Neuronal stem cell (in vitro differentiated cells): ENCODE results near the gene COG5.

Source experiments
- DNase-seq: peaks from one replicate; pipeline ENCODE4 v3.0.0-alpha.2; 2013; ENCODE audit warnings: low spot score
- H2AFZ ChIP-seq: one replicate; pipeline ENCODE4 v1.6.1; 2013; ENCODE audit warnings: mild to moderate bottlenecking, low read length, inconsistent platforms
- H2AK5ac ChIP-seq: 2 replicates; pipeline ENCODE4 v1.6.1; 2013; ENCODE audit warnings: low read depth, mild to moderate bottlenecking, inconsistent platforms, low read length, moderate library complexity, mixed read lengths
- H2BK120ac ChIP-seq: 2 replicates; pipeline ENCODE4 v1.6.1; 2013; ENCODE audit warnings: low read depth, mild to moderate bottlenecking, inconsistent platforms, low read length, moderate library complexity, mixed read lengths
- H2BK12ac ChIP-seq: one replicate; pipeline ENCODE4 v1.6.1; 2013; ENCODE audit warnings: low read length, inconsistent platforms
- H2BK15ac ChIP-seq: 2 replicates; pipeline ENCODE4 v1.6.1; 2013; ENCODE audit warnings: mild to moderate bottlenecking, low read length, inconsistent platforms, mixed read lengths
- H2BK5ac ChIP-seq: one replicate; pipeline ENCODE4 v1.6.1; 2013; ENCODE audit warnings: inconsistent platforms, mild to moderate bottlenecking, low read length, moderate library complexity
- H3K14ac ChIP-seq: one replicate; pipeline ENCODE4 v1.6.1; 2013; ENCODE audit warnings: low read length, inconsistent platforms
- H3K18ac ChIP-seq: 2 replicates; pipeline ENCODE4 v1.6.1; 2013; ENCODE audit warnings: low read length, inconsistent platforms
- H3K23ac ChIP-seq: 2 replicates; pipeline ENCODE4 v1.6.1; 2013; ENCODE audit warnings: low read depth, mild to moderate bottlenecking, mixed read lengths, low read length, inconsistent platforms; ENCODE audit not compliant: poor library complexity
- H3K27ac ChIP-seq: replicated peaks from 3 replicates; pipeline ENCODE4 v1.5.1; 2013; ENCODE audit warnings: low read length, inconsistent platforms
- H3K27me3 ChIP-seq, 3 experiments: 2 replicates each; pipeline ENCODE4 v1.6.1; 2013; ENCODE audit warnings: low read length in 3 of 3, mild to moderate bottlenecking in 2 of 3, inconsistent platforms in 1 of 3, low read depth in 1 of 3, mixed read lengths in 1 of 3, moderate library complexity in 1 of 3; ENCODE audit not compliant: control insufficient read depth in 3 of 3, insufficient read depth in 3 of 3
- H3K36me3 ChIP-seq, 2 donors: replicated peaks in 1 of 2; 2 replicates each; pipeline ENCODE4 v1.6.1; 2013; ENCODE audit warnings: low read length in 2 of 2; ENCODE audit not compliant: control insufficient read depth in 2 of 2, insufficient read depth in 2 of 2
- H3K4ac ChIP-seq: 2 replicates; pipeline ENCODE4 v1.6.1; 2013; ENCODE audit warnings: inconsistent platforms, mild to moderate bottlenecking, low read length, moderate library complexity
- H3K4me1 ChIP-seq, 2 donors: 1 replicate in 1 of 2; 2 replicates in 1 of 2; pipeline ENCODE4 v1.6.1; 2013; ENCODE audit warnings: low read length in 2 of 2, low read depth in 1 of 2; ENCODE audit not compliant: control insufficient read depth in 2 of 2, insufficient read depth in 1 of 2
- H3K4me2 ChIP-seq: one replicate; pipeline ENCODE4 v1.6.1; 2013; ENCODE audit warnings: mild to moderate bottlenecking, low read length, inconsistent platforms; ENCODE audit not compliant: insufficient read depth, poor library complexity, severe bottlenecking
- H3K4me3 ChIP-seq, 2 donors: 2 replicates each; pipeline ENCODE4 v1.5.1; 2013; ENCODE audit warnings: low read length in 2 of 2, mild to moderate bottlenecking in 2 of 2, inconsistent platforms in 1 of 2, moderate library complexity in 1 of 2
- H3K79me1 ChIP-seq: one replicate; pipeline ENCODE4 v1.6.1; 2013; ENCODE audit warnings: low read depth, mild to moderate bottlenecking, inconsistent platforms, low read length, moderate library complexity
- H3K9ac ChIP-seq: one replicate; pipeline ENCODE4 v1.6.1; 2013; ENCODE audit warnings: mild to moderate bottlenecking, low read depth, low read length, inconsistent platforms; ENCODE audit not compliant: poor library complexity
- H3K9me3 ChIP-seq, 2 donors: replicated peaks in 1 of 2; 2 replicates each; pipeline versions ENCODE3 to v1.6.1; 2013; ENCODE audit warnings: low read length in 2 of 2, mild to moderate bottlenecking in 2 of 2, inconsistent platforms in 1 of 2, low read depth in 1 of 2, mixed read lengths in 1 of 2, moderate library complexity in 1 of 2; ENCODE audit not compliant: control insufficient read depth in 2 of 2, insufficient read depth in 1 of 2
- H4K8ac ChIP-seq: one replicate; pipeline ENCODE4 v1.6.1; 2013; ENCODE audit warnings: low read depth, mild to moderate bottlenecking, inconsistent platforms, low read length, moderate library complexity
- H4K91ac ChIP-seq: one replicate; pipeline ENCODE4 v1.6.1; 2013; ENCODE audit warnings: low read length, low read depth, mild to moderate bottlenecking, inconsistent platforms; ENCODE audit not compliant: poor library complexity
- WGBS, 2 donors: extraction: QIAGEN DNeasy Blood & Tissue Kit; methylation state at CpG; one replicate each; pipeline ENCODE4 v1.1.7; 2013; ENCODE audit warnings: missing lambda C conversion rate in 2 of 2, mixed read lengths in 1 of 2; ENCODE audit not compliant: insufficient read length in 2 of 2, insufficient replicate concordance in 1 of 2; ENCODE audit errors: extremely low coverage in 2 of 2; 5-methylcytosine and 5-hydroxymethylcytosine counted together

COG5 gene

DNA sequence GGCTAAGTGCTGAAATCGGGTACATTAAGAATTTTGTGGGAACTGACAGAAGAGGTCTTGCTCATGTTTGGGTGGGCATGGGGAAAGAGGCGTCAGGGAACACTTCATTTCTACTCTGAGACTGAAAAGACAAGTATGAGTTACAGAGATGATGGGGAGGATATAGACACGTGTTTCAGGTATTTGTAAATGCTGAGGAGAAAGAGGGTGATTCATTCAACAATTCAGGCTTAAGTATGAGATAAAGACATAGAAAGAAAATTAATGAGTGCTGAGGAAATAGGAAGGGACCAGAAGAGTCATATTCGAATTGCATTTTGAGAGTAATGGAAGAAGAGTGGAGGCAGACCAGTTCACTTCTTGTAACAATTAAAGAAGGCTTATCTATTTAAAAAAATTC is 251.3 kb downstream of the COG5 start:
- Histone ChIP-seq H3K23ac (no peak overlapping the region), H3K18ac (no peak overlapping the region), H2AK5ac (no peak overlapping the region), H2AFZ (no peak overlapping the region), H4K8ac (no peak overlapping the region), H3K36me3 (no peaks in the 10 kb centered on the region), H2BK15ac (no peak overlapping the region), H4K91ac (no peak overlapping the region), H3K27ac (no peak overlapping the region), H3K14ac (no peak overlapping the region), H3K79me1 (no peaks in the 10 kb centered on the region), H3K4me1 (peaks cover 0 to 1% of the 10 kb centered on the region in 2 donors), H2BK12ac (no peak overlapping the region), H3K4ac (no peak overlapping the region), H2BK5ac (no peak overlapping the region), H3K9ac (no peak overlapping the region), H3K9me3 (no peaks in the 10 kb centered on the region), H3K4me2 (no peak overlapping the region), H2BK120ac (no peak overlapping the region), H3K27me3 (no peaks in the 10 kb centered on the region), H3K4me3 (no peak overlapping the region)
- no CpG with 5 or more reads among the region's 4 CpGs for WGBS, 2 donors
- no peak for DNase-seq

DNA sequence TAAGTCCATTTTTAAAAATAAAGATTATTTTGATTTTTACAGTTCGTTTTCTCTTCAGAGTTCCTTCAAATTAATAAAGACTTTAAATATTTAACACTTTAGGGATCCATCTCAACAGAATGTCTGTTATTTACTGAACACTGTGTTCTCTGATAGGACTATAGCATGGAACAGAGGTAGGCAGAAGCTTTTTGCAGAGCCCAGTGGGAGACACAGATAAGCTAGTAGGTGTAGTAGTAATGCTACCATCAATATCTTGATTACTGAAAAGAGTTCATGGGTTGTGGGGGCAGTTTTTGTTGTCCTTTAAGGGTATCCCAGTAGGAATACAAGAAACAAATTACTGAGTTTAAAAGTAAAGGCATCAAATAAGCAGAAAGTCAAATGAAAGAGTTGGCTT is 254.4 kb downstream of the COG5 start:
- no peak overlapping the region for H3K14ac ChIP-seq
- H2BK12ac ChIP-seq = no peak overlapping the region
- no peak overlapping the region for H3K23ac ChIP-seq
- no peak overlapping the region for H3K27ac ChIP-seq
- no peak overlapping the region for H3K4me3 ChIP-seq
- no CpG with 5 or more reads among the region's 1 CpG for WGBS, 2 donors
- H3K4me1 ChIP-seq = peaks cover 0 to 1% of the 10 kb centered on the region in 2 donors
- no peak overlapping the region for H2BK15ac ChIP-seq
- H2AFZ ChIP-seq = no peak overlapping the region
- H2AK5ac ChIP-seq = no peak overlapping the region
- H3K36me3 ChIP-seq = no peaks in the 10 kb centered on the region
- H4K8ac ChIP-seq = no peak overlapping the region
- no peaks in the 10 kb centered on the region for H3K27me3 ChIP-seq
- H2BK5ac ChIP-seq = no peak overlapping the region
- no peak overlapping the region for H3K9ac ChIP-seq
- no peak overlapping the region for H3K4me2 ChIP-seq
- no peak for DNase-seq
- H3K9me3 ChIP-seq = no peaks in the 10 kb centered on the region
- no peak overlapping the region for H4K91ac ChIP-seq
- no peak overlapping the region for H3K18ac ChIP-seq
- H2BK120ac ChIP-seq = no peak overlapping the region
- no peak overlapping the region for H3K4ac ChIP-seq
- H3K79me1 ChIP-seq = no peaks in the 10 kb centered on the region

DNA sequence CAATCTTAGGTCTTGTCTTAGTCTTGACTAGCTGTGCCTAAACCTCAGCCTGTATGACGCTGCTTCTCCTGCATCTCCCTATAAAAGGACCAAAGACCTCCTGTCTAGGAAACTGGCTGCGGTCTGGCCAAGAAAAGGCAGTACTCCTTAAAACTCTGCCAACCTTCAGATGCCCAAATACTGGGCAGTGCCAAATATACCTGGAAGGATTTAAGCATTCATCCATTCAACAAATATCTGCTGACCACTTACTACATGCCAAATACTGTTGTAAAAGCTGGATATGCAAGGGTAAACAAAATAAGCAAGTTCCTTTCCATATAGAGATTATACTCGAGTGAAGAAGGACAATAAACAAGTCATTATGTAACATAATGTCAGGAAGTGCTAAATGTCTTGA is 259.1 kb downstream of the COG5 start:
- Histone ChIP-seq H4K91ac (no peak overlapping the region), H3K79me1 (no peaks in the 10 kb centered on the region), H3K4me3 (no peak overlapping the region), H2BK5ac (no peak overlapping the region), H3K9me3 (no peaks in the 10 kb centered on the region), H3K9ac (no peak overlapping the region), H2BK12ac (no peak overlapping the region), H3K27ac (no peak overlapping the region), H3K18ac (no peak overlapping the region), H3K27me3 (no peaks in the 10 kb centered on the region), H2BK120ac (no peak overlapping the region), H3K4me1 (no peaks in the 10 kb centered on the region), H3K4me2 (no peak overlapping the region), H2AFZ (no peak overlapping the region), H4K8ac (no peak overlapping the region), H3K36me3 (no peaks in the 10 kb centered on the region), H3K4ac (no peak overlapping the region), H2AK5ac (no peak overlapping the region), H3K14ac (no peak overlapping the region), H3K23ac (no peak overlapping the region), H2BK15ac (no peak overlapping the region)
- WGBS, 2 donors = no CpG with 5 or more reads among the region's 3 CpGs
- DNase-seq = no peak

DNA sequence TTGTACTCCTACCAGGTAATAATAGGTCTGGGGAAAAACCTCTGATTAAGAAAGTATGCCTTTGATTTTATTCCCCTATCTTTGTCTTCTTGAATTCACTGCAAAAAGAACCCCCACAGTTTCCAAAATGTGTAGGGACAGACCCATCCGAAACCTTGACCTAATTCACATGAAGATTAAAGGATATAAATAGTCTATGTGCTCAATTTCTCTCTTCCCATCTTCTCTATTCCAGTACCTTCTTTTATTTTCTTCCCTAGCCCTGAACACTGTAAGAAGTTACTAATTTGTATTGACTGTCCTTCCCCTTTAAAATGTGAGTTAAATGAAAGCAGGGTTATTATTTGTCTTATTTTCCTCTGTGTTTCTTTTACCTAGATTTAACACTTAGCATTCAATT is 259.7 kb downstream of the COG5 start:
- no peak overlapping the region for H2AFZ ChIP-seq
- no peak overlapping the region for H3K4me2 ChIP-seq
- no CpG with 5 or more reads among the region's 1 CpG for WGBS, 2 donors

More for the DNA sequence above, 259.7 kb downstream of the COG5 start:
- Histone ChIP-seq H4K8ac (no peak overlapping the region), H3K4me1 (no peaks in the 10 kb centered on the region), H2AK5ac (no peak overlapping the region), H3K9ac (no peak overlapping the region), H3K36me3 (no peaks in the 10 kb centered on the region), H2BK12ac (no peak overlapping the region), H3K27ac (no peak overlapping the region), H4K91ac (no peak overlapping the region), H2BK15ac (no peak overlapping the region), H3K79me1 (no peaks in the 10 kb centered on the region), H3K23ac (no peak overlapping the region), H3K18ac (no peak overlapping the region), H2BK120ac (no peak overlapping the region), H3K4ac (no peak overlapping the region), H3K9me3 (no peaks in the 10 kb centered on the region), H2BK5ac (no peak overlapping the region), H3K4me3 (no peak overlapping the region), H3K27me3 (no peaks in the 10 kb centered on the region), H3K14ac (no peak overlapping the region)
- no peak for DNase-seq
